SK-N-SH treated with all-trans-retinoic acid at 6 μM for 48 hours (cell line): ENCODE data around the gene SPTSSB.

ENCODE experiments used
- ATAC-seq: fragments of 200-7000 bp; cut with Tn5 transposase; 3 replicates; pipeline ENCODE4 v1.9.1; 2020; ENCODE audit warnings: mild to moderate bottlenecking, moderate library complexity
- ARNTL ChIP-seq: fragments of 450-650 bp; formaldehyde crosslinking; IDR thresholded peaks from 2 replicates; pipeline ENCODE4 v1.5.0; 2020; ENCODE audit warnings: low read depth, mild to moderate bottlenecking, moderate library complexity, borderline replicate concordance
- BACH2 ChIP-seq: fragments of 250-450 bp; sonication (Bioruptor Pico); IDR thresholded peaks from 2 replicates; pipeline ENCODE4 v1.9.0; 2021; ENCODE audit warnings: mild to moderate bottlenecking, borderline replicate concordance
- CSDC2 ChIP-seq: fragments of 250-450 bp; sonication (Bioruptor Pico); IDR thresholded peaks from 2 replicates; pipeline ENCODE4 v1.5.0; 2020; ENCODE audit warnings: mild to moderate bottlenecking, moderate library complexity
- ESRRG ChIP-seq: fragments of 250-450 bp; sonication (Bioruptor Pico); IDR thresholded peaks from 2 replicates; pipeline ENCODE4 v1.6.1; 2021; ENCODE audit warnings: mild to moderate bottlenecking
- ISL1 ChIP-seq: fragments of 250-450 bp; sonication (Bioruptor Pico); IDR thresholded peaks from 2 replicates; pipeline ENCODE4 v2.1.2; 2022; ENCODE audit warnings: mild to moderate bottlenecking, moderate library complexity
- OSR1 ChIP-seq: fragments of 250-450 bp; sonication (Bioruptor Pico); IDR thresholded peaks from 2 replicates; pipeline ENCODE4 v1.8.0; 2022; ENCODE audit warnings: moderate library complexity, mild to moderate bottlenecking, inconsistent platforms
- POU6F1 ChIP-seq: fragments of 250-450 bp; sonication (Bioruptor Pico); IDR thresholded peaks from 2 replicates; pipeline ENCODE4 v1.8.0; 2021; ENCODE audit warnings: low read depth, mild to moderate bottlenecking, moderate library complexity, borderline replicate concordance
- PPARA ChIP-seq: fragments of 250-450 bp; sonication (Bioruptor Pico); IDR thresholded peaks from 2 replicates; pipeline ENCODE4 v1.5.0; 2020; ENCODE audit warnings: mild to moderate bottlenecking, borderline replicate concordance
- RARB ChIP-seq: fragments of 250-450 bp; sonication (Bioruptor Pico); IDR thresholded peaks from 2 replicates; pipeline ENCODE4 v1.8.0; 2021; ENCODE audit warnings: mild to moderate bottlenecking, moderate library complexity
- SNAI2 ChIP-seq: fragments of 250-450 bp; sonication (Bioruptor Pico); IDR thresholded peaks from 2 replicates; pipeline ENCODE4 v1.5.0; 2020; ENCODE audit warnings: mild to moderate bottlenecking, moderate library complexity
- TCF4 ChIP-seq: fragments of 250-450 bp; sonication (Bioruptor Pico); IDR thresholded peaks from 2 replicates; pipeline ENCODE4 v1.8.0; 2021; ENCODE audit warnings: mild to moderate bottlenecking, moderate library complexity, borderline replicate concordance
- TSHZ2 ChIP-seq: fragments of 250-450 bp; sonication (Bioruptor Pico); IDR thresholded peaks from 2 replicates; pipeline ENCODE4 v1.5.0; 2020; ENCODE audit warnings: mild to moderate bottlenecking, moderate library complexity
- ZC3H10 ChIP-seq: fragments of 250-450 bp; sonication (Bioruptor Pico); IDR thresholded peaks from 2 replicates; pipeline ENCODE4 v1.5.1; 2021; ENCODE audit warnings: mild to moderate bottlenecking, moderate library complexity
- ZFP30 ChIP-seq: fragments of 450-650 bp; formaldehyde crosslinking; IDR thresholded peaks from 2 replicates; pipeline ENCODE4 v1.5.0; 2022; ENCODE audit warnings: mild to moderate bottlenecking, moderate library complexity
- ZNF565 ChIP-seq: fragments of 450-650 bp; formaldehyde crosslinking; conservative IDR thresholded peaks from 2 replicates; pipeline ENCODE4 v1.5.0; 2020; ENCODE audit warnings: low read depth, mild to moderate bottlenecking, moderate library complexity
- ZNF70 ChIP-seq: fragments of 450-650 bp; formaldehyde crosslinking; IDR thresholded peaks from 2 replicates; pipeline ENCODE4 v1.5.0; 2020; ENCODE audit warnings: mild to moderate bottlenecking, moderate library complexity
- ZNF8 ChIP-seq: fragments of 450-650 bp; formaldehyde crosslinking; IDR thresholded peaks from 2 replicates; pipeline ENCODE4 v1.5.0; 2020; ENCODE audit warnings: mild to moderate bottlenecking, moderate library complexity
- TF ChIP-seq, protein P1 (sequence below): fragments of 250-450 bp; sonication (Bioruptor Pico); IDR thresholded peaks from 2 replicates; pipeline ENCODE4 v1.8.0; 2020; ENCODE audit warnings: mild to moderate bottlenecking, moderate library complexity, borderline replicate concordance
- TF ChIP-seq, protein P2 (sequence below): fragments of 250-450 bp; sonication (Bioruptor Pico); IDR thresholded peaks from 2 replicates; pipeline ENCODE4 v1.5.1; 2020; ENCODE audit warnings: low read depth, mild to moderate bottlenecking, moderate library complexity

Gene SPTSSB

GRCh38 chr3:161325059-161325458 lies 46.3 kb downstream of the SPTSSB start:
- ATAC-seq, result no peak
- TF ChIP-seq OSR1 (CRISPR knock-in tag) (no peak), BACH2 (CRISPR knock-in tag) (no peak), CSDC2 (CRISPR knock-in tag) (no peak), TCF4 (CRISPR knock-in tag) (no peak), ZNF565 (CRISPR knock-in tag) (no peak), SNAI2 (CRISPR knock-in tag) (no peak), TSHZ2 (CRISPR knock-in tag) (no peak), RARB (CRISPR knock-in tag) (no peak)
- TF ChIP-seq, protein P1, sequence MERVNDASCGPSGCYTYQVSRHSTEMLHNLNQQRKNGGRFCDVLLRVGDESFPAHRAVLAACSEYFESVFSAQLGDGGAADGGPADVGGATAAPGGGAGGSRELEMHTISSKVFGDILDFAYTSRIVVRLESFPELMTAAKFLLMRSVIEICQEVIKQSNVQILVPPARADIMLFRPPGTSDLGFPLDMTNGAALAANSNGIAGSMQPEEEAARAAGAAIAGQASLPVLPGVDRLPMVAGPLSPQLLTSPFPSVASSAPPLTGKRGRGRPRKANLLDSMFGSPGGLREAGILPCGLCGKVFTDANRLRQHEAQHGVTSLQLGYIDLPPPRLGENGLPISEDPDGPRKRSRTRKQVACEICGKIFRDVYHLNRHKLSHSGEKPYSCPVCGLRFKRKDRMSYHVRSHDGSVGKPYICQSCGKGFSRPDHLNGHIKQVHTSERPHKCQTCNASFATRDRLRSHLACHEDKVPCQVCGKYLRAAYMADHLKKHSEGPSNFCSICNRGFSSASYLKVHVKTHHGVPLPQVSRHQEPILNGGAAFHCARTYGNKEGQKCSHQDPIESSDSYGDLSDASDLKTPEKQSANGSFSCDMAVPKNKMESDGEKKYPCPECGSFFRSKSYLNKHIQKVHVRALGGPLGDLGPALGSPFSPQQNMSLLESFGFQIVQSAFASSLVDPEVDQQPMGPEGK, result no peak

- no peak for ATAC-seq
- TF ChIP-seq ZNF8 (CRISPR knock-in tag), result no peak
- no peak for TF ChIP-seq ZC3H10 (CRISPR knock-in tag)
- no peak for TF ChIP-seq TSHZ2 (CRISPR knock-in tag)
- TF ChIP-seq ARNTL (CRISPR knock-in tag), result no peak
- no peak for TF ChIP-seq TCF4 (CRISPR knock-in tag)
- TF ChIP-seq, protein P1, result no peak
- TF ChIP-seq CSDC2 (CRISPR knock-in tag), result no peak
- TF ChIP-seq ZNF70 (CRISPR knock-in tag), result no peak
- TF ChIP-seq ZFP30, result no peak
- TF ChIP-seq, protein P2, sequence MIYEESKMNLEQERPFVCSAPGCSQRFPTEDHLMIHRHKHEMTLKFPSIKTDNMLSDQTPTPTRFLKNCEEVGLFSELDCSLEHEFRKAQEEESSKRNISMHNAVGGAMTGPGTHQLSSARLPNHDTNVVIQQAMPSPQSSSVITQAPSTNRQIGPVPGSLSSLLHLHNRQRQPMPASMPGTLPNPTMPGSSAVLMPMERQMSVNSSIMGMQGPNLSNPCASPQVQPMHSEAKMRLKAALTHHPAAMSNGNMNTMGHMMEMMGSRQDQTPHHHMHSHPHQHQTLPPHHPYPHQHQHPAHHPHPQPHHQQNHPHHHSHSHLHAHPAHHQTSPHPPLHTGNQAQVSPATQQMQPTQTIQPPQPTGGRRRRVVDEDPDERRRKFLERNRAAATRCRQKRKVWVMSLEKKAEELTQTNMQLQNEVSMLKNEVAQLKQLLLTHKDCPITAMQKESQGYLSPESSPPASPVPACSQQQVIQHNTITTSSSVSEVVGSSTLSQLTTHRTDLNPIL (CRISPR knock-in tag), result no peak
These were observed 47.2 kb downstream of the SPTSSB start for GRCh38 chr3:161323926-161324621.

DNA sequence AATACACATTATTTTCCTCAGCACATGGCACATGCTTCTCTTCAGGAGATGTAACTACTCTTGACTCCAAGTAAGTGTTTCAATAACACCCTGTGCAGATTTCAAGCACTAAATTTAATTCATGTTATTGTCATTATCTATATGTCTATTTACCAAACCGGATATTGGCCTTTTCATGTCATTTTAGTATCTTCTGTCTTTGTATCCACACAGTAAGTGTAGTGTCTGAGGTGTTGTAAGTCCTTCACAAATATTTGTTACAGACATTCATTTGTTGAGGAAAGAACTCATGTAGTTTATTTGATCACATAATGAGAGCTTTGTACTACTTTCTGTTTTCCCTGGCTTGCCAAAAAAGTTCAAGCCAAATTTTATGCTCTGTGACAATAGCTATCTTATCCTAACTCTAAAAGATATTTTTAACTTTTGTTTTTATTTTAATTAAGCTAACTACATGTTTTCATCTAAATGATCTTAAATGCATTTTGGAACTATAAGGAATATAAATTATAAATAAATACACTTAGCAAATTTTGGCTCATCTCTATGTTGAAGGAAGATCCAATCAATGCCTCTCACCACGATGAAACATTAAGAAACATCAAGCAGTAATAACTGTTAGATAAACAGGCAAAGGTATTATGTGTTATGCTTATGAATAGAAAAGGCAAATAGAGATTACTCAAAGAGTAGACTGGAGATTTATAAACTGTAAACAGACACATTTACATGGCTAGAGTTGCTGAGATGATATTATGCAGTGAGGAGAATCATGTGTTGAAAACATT lies 48.3 kb downstream of the SPTSSB start:
- ATAC-seq, result no peak
- TF ChIP-seq ISL1 (CRISPR knock-in tag) (no peak), OSR1 (CRISPR knock-in tag) (no peak), ZNF8 (CRISPR knock-in tag) (no peak), PPARA (CRISPR knock-in tag) (no peak), ESRRG (CRISPR knock-in tag) (no peak), RARB (CRISPR knock-in tag) (no peak), POU6F1 (no peak), BACH2 (CRISPR knock-in tag) (no peak)
- TF ChIP-seq, protein P1, result no peak
